GM13976 (cell line): ENCODE measurements around the gene ANKRD27.
"Not testable (repeated sequence)": the region's sequence is repeated elsewhere in the genome, so short reads cannot be mapped to it uniquely, and the experiment has no call there.

ENCODE experiments used
- DNase-seq: peaks from one replicate; pipeline ENCODE4 v3.0.0; 2012; ENCODE audit warnings: low spot score
- in situ Hi-C: fragments of 300-500 bp; cut with MboI; formaldehyde crosslinking; loops from one replicate; pipeline ENCODE4 v1.12.0; 2022; ENCODE audit warnings: low sequenced_read_pairs, mixed read lengths, inconsistent platforms; ENCODE audit not compliant: unreplicated experiment
- TF ChIP-seq, protein P1 (sequence below): IDR thresholded peaks from 2 replicates; pipeline ENCODE4 v1.5.1; 2012; ENCODE audit warnings: borderline replicate concordance, mild to moderate bottlenecking; ENCODE audit not compliant: insufficient read depth; ENCODE audit errors: extremely low read depth, missing control alignments, control extremely low read depth

Gene ANKRD27

DNA sequence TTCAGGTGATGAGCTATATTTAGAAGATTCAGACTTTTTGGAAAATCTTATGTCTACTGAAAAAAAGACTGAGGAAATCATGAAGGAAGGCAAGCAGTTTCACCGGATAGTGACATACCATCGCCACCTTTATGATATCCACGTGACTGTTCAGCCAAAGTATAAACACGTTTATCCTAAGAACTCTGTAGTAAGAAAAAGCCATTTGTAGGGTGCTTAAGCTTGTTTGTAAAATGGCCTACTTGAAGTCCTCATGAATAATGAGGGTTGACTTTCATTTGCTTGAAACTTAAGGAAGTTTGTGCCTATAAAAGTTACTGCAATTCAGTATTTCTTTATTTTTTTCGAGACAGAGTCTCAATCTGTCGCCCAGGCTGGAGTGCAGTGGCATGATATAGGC lies 36.8 kb upstream of the ANKRD27 start:
- TF ChIP-seq, protein P1, sequence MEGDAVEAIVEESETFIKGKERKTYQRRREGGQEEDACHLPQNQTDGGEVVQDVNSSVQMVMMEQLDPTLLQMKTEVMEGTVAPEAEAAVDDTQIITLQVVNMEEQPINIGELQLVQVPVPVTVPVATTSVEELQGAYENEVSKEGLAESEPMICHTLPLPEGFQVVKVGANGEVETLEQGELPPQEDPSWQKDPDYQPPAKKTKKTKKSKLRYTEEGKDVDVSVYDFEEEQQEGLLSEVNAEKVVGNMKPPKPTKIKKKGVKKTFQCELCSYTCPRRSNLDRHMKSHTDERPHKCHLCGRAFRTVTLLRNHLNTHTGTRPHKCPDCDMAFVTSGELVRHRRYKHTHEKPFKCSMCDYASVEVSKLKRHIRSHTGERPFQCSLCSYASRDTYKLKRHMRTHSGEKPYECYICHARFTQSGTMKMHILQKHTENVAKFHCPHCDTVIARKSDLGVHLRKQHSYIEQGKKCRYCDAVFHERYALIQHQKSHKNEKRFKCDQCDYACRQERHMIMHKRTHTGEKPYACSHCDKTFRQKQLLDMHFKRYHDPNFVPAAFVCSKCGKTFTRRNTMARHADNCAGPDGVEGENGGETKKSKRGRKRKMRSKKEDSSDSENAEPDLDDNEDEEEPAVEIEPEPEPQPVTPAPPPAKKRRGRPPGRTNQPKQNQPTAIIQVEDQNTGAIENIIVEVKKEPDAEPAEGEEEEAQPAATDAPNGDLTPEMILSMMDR, result no peak
- DNase-seq, result no peak
- in situ Hi-C loops, result no loop called here

DNA sequence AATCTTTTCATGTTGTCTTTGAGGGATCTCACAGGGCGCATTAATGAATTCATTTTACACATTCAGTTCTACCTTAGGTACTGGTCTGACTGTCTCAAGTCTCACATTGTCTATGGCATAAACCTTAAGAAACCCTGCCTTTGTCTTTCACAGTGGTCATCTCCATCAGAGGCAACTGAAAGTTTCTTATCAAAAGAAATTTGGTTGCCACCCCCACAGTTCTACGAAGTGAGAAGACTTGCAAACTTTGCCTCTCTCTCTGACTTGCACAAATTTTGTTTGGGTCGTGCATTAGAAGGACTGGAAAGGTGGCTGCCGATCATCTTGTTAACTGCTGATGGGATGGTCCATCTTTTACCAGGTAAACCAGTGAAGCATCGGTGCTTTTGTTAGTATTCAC lies 34.1 kb upstream of the ANKRD27 start:
- in situ Hi-C loops, result no loop called here

DNA sequence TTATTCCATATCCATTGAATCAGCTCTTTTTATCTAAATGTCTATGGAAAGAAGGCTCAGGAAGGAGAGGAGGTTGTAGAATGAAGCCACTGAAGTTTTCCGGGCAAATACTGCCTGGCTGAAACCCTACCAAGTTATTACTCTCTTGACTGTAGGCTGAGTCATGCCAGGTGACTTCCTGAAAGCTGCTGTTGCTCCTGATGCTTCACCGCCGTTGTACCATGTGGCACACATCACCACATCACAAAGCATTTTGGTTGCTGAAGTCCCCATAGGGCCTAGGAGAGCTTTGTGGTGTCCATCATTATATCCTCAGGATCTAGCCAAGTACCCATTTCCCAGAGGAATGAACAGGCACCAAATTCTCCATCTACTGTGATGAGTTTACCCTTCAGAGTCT lies 33.5 kb upstream of the ANKRD27 start:
- TF ChIP-seq, protein P1, result no peak
- in situ Hi-C loops, result no loop called here
- no peak for DNase-seq

More for the DNA sequence above, 34.1 kb upstream of the ANKRD27 start:
- TF ChIP-seq, protein P1, result no peak
- DNase-seq, result no peak

DNA sequence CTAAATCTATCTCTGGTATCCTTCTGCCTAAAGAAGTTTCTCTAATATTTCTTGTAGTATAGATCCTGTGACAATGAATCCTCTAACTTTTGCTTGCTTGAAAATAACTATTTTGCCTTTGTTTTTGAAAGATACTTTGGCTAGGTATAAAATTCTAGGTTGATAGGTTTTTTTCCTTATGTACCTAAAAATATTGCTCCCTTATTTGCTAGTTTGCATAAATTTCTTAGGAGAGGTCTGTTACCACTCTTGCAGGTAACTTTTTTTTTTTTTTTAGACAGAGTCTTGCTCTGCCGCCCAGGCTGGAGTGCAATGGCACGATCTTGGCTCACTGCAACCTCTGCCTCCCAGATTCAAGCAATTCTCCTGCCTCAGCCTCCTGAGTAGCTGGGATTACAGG lies 29.0 kb upstream of the ANKRD27 start:
- DNase-seq, in situ Hi-C loops: not testable (repeated sequence)

DNA sequence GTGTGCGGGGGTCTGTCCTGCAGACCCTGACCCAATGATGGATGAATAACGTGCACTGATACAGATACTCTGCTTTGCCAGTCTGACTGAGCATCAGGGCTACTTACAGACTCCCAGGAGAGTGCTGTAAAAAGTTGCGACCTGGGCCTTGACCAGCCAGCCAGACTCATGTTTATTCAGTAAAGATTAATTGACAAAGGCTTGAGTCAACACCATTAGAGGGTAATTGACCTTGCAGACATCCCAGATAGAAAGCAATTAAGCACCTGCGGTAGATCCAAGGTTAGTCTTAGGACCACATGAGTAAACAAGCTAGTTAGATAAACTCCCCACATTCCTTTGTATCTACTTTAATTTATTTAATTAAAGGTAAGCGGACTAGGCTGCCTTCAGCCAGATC lies 27.0 kb upstream of the ANKRD27 start:
- no peak for DNase-seq
- in situ Hi-C loops, result no loop called here
- TF ChIP-seq, protein P1, result no peak

DNA sequence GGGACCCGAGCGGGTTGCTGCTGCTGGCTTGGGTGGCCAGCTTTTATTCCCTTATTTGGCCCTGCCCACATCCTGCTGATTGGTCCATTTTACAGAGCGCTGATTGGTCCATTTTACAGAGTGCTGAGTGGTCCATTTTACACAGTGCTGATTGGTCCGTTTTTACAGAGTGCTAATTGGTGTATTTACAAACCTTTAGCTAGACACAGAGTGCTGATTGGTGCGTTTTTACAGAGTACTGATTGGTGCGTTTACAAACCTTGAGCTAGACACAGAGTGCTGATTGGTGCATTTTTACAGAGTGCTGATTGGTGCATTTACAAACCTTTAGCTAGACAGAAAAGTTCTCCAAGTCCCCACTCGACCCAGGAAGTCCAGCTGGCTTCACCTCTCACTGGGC lies 25.1 kb upstream of the ANKRD27 start:
- in situ Hi-C loops, DNase-seq: not testable (repeated sequence)

DNA sequence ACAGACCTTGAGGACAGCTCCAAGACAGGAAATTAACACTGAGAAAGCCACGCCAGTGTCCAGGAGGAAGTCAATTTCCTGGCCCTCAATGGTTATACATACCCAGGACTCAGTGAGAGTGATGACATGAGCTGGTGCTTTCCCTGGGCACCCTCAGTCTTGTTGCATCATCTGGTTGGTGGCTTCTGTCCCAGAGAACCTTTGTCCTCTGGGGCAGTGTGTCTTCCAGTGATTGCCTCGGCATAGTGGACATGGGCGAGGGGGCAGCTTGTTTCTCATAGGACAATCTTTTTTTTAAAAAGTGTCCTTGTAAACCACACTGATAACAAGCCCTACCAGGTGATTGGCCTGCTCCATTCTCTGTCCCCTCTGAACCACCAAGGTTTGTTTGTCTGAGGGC lies 21.8 kb upstream of the ANKRD27 start:
- in situ Hi-C loops, DNase-seq: not testable (repeated sequence)

DNA sequence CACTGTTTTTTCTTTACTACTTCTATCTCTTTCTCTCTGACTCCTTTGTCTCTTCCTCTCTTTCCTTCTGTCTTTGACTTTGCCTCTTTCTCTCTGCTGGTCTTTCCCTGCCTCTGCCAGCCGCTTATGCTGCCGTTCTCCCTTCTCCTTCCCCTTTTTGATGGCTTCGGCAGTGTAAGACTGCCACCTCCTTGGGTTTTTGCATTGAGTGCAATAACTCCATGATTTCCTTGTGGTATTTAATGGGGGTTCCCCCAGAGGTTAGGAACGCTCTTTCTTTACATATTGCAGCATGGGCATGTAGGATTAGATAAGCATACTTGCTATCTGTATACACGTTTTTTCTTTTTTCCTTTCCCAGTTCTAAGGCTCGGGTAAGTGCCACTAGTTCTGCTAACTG lies 20.5 kb upstream of the ANKRD27 start:
- DNase-seq, in situ Hi-C loops: not testable (repeated sequence)

DNA sequence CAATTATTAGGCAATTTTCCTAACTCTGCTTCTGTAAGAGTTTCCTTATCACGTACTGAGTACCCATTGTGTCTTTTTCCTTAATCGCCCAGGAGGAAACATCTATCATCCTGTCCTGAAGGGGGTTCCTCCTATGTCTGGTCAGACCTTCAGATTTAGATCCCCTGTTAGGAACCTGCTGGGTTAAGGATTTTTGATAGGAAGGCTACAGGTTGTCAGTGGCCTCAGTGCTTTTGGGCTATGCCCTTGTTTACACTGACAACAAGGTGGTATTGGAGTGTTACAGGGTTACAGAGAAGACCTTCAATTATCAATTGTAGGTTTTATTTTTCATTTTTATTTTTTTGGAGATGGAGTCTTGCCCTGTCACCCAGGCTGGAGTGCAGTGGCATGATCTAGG lies 19.9 kb upstream of the ANKRD27 start:
- in situ Hi-C loops, DNase-seq: not testable (repeated sequence)

DNA sequence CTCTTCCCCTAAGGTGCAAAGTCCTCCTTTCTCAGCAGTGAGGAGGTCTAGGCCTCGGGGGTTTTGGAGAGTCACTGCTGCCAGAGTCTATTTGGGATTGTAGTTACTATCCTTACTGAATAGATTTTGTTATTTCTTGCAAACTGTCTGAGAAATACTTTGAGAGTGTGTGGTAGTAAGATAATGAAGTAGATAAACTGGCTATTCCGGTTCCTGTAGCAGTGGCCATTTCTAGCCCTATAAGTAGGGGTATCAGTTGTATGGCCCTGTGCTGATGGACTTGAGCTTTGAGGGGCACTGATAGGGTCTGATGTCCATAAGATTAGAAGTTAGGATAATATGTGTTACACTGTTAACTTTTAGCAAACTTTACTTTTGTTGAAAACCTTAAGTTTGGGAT lies 19.3 kb upstream of the ANKRD27 start:
- DNase-seq, in situ Hi-C loops: not testable (repeated sequence)

DNA sequence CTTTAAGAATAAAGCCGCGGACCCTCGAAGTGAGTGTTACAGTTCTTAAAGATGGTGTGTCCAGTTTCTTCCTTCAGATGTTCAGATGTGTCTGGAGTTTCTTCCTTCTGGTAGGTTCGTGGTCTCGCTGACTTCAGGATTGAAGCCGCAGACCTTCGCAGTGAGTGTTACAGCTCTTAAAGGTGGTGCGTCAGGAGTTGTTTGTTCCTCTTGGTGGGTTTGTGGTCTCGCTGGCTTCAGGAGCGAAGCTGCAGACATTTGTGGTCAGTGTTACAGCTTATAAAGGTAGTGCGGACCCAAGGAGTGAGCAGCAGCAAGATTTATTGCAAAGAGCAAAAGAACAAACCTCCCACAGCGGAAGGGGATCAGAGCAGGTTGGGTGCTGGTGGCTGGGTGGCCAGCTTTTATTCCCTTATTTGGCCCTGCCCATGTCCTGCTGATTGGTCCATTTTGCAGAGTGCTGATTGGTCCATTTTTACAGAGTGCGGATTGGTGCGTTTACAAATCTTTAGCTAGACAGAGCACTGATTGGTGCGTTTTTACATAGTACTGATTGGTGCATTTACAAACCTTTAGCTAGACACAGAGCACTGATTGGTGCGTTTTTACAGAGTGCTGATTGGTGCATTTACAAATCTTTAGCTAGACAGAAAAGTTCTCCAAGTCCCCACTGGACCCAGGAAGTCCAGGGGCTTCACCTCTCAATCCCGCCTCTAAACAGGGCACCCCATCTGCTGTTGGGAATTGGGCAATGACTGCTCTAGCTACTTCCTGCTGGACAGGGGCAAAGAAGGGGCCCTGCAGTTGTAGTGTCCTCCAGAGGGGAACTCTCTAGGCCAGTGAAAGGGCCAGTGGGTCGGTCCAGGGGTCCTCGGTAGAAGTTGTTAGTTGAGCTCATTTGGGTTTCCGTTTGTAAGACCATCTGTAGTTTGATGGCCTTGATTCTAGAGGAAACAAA lies 18.4 kb upstream of the ANKRD27 start:
- DNase-seq, result not testable (repeated sequence)

More for the DNA sequence above, 18.4 kb upstream of the ANKRD27 start:
- in situ Hi-C loops, result not testable (repeated sequence)
